Measurements from ENCODE around the gene EML4.
"Not testable (repeated sequence)": the region's sequence is repeated elsewhere in the genome, so short reads cannot be mapped to it uniquely, and the experiment has no call there.

EML4 gene

GRCh38 chr2:42170619-42171395, 1.7 kb downstream of the EML4 start:
- Mint-ChIP-seq H3K9me3 (no peaks in the 10 kb centered on the region), H3K4me3 (no peak overlapping the region), H3K27me3 (no peaks in the 10 kb centered on the region), H3K27ac (ENCODE audit: low read depth) (no peak overlapping the region), H3K36me3 (ENCODE audit: insufficient read depth) (peaks cover 8% of the 10 kb centered on the region), H3K4me1 (peaks cover 21% of the 10 kb centered on the region)
- DNase-seq (ENCODE audit: low spot score in 2 of 2) (no peak), ATAC-seq (replicated peaks; ENCODE audit: extremely low read depth, poor library complexity, severe bottlenecking) (no peak)

GRCh38 chr2:42171396-42171980, 2.3 kb downstream of the EML4 start:
- ATAC-seq (replicated peaks; ENCODE audit: extremely low read depth, poor library complexity, severe bottlenecking) (no peak), DNase-seq (ENCODE audit: low spot score in 2 of 2) (no peak)
- Mint-ChIP-seq H3K4me3 (no peak overlapping the region), H3K9me3 (no peaks in the 10 kb centered on the region), H3K27ac (ENCODE audit: low read depth) (no peak overlapping the region), H3K4me1 (peaks cover 27% of the 10 kb centered on the region), H3K36me3 (ENCODE audit: insufficient read depth) (peaks cover 12% of the 10 kb centered on the region), H3K27me3 (no peaks in the 10 kb centered on the region)

- H3K4me1 Mint-ChIP-seq, result peaks cover 30% of the 10 kb centered on the region
- no peak overlapping the region for H3K27ac Mint-ChIP-seq (ENCODE audit: low read depth)
- ATAC-seq (replicated peaks; ENCODE audit: extremely low read depth, poor library complexity, severe bottlenecking) (no peak), DNase-seq (ENCODE audit: low spot score in 2 of 2) (no peak)
- H3K27me3 Mint-ChIP-seq, result no peaks in the 10 kb centered on the region
- peaks cover 16% of the 10 kb centered on the region for H3K36me3 Mint-ChIP-seq (ENCODE audit: insufficient read depth)
- no peaks in the 10 kb centered on the region for H3K9me3 Mint-ChIP-seq
- no peak overlapping the region for H3K4me3 Mint-ChIP-seq
These were observed 2.9 kb downstream of the EML4 start for GRCh38 chr2:42172020-42172419.

- Mint-ChIP-seq H3K36me3 (ENCODE audit: insufficient read depth) (peaks cover 16% of the 10 kb centered on the region), H3K27me3 (no peaks in the 10 kb centered on the region), H3K4me1 (peaks cover 35% of the 10 kb centered on the region), H3K27ac (ENCODE audit: low read depth) (peak overlapping the region; percentile 71), H3K9me3 (no peaks in the 10 kb centered on the region), H3K4me3 (no peak overlapping the region)
- ATAC-seq (replicated peaks; ENCODE audit: extremely low read depth, poor library complexity, severe bottlenecking) (no peak), DNase-seq (ENCODE audit: low spot score in 2 of 2) (no peak)
These were observed 3.4 kb downstream of the EML4 start for GRCh38 chr2:42172566-42172965.

- not testable (repeated sequence) for ATAC-seq (replicated peaks; ENCODE audit: extremely low read depth, poor library complexity, severe bottlenecking); DNase-seq (ENCODE audit: low spot score in 2 of 2); H3K9me3 Mint-ChIP-seq; H3K27me3 Mint-ChIP-seq; H3K4me3 Mint-ChIP-seq
- Mint-ChIP-seq H3K36me3 (ENCODE audit: insufficient read depth) (peaks cover 16% of the 10 kb centered on the region), H3K4me1 (peaks cover 44% of the 10 kb centered on the region), H3K27ac (ENCODE audit: low read depth) (peak overlapping the region; percentile 71)
These were observed 4.3 kb downstream of the EML4 start for GRCh38 chr2:42173467-42173866.

GRCh38 chr2:42176992-42177738, 8.0 kb downstream of the EML4 start:
- no peaks in the 10 kb centered on the region for H3K9me3 Mint-ChIP-seq
- H3K27ac Mint-ChIP-seq (ENCODE audit: low read depth), result peak overlapping the region; percentile 84
- peaks cover 27% of the 10 kb centered on the region for H3K36me3 Mint-ChIP-seq (ENCODE audit: insufficient read depth)
- ATAC-seq (replicated peaks; ENCODE audit: extremely low read depth, poor library complexity, severe bottlenecking) (no peak), DNase-seq (ENCODE audit: low spot score in 2 of 2) (no peak)
- H3K4me3 Mint-ChIP-seq, result no peak overlapping the region
- H3K27me3 Mint-ChIP-seq, result no peaks in the 10 kb centered on the region
- H3K4me1 Mint-ChIP-seq, result peaks cover 71% of the 10 kb centered on the region

GRCh38 chr2:42178335-42178734, 9.2 kb downstream of the EML4 start:
- peaks cover 75% of the 10 kb centered on the region for H3K4me1 Mint-ChIP-seq

GRCh38 chr2:42180300-42180699, 11.1 kb downstream of the EML4 start:
- ATAC-seq (replicated peaks; ENCODE audit: extremely low read depth, poor library complexity, severe bottlenecking) (no peak), DNase-seq (ENCODE audit: low spot score in 2 of 2) (no peak)
- Mint-ChIP-seq H3K4me3 (no peak overlapping the region), H3K27me3 (no peaks in the 10 kb centered on the region), H3K36me3 (ENCODE audit: insufficient read depth) (peaks cover 27% of the 10 kb centered on the region), H3K27ac (ENCODE audit: low read depth) (no peak overlapping the region), H3K4me1 (peaks cover 82% of the 10 kb centered on the region), H3K9me3 (no peaks in the 10 kb centered on the region)

More at GRCh38 chr2:42178335-42178734, 9.2 kb downstream of the EML4 start:
- Mint-ChIP-seq H3K27ac (ENCODE audit: low read depth) (no peak overlapping the region), H3K27me3 (no peaks in the 10 kb centered on the region), H3K4me3 (no peak overlapping the region), H3K9me3 (no peaks in the 10 kb centered on the region), H3K36me3 (ENCODE audit: insufficient read depth) (peaks cover 30% of the 10 kb centered on the region)
- ATAC-seq (replicated peaks; ENCODE audit: extremely low read depth, poor library complexity, severe bottlenecking) (no peak), DNase-seq (ENCODE audit: low spot score in 2 of 2) (no peak)

GRCh38 chr2:42182654-42183308, 13.6 kb downstream of the EML4 start:
- no peak for ATAC-seq (replicated peaks; ENCODE audit: extremely low read depth, poor library complexity, severe bottlenecking)
- Mint-ChIP-seq H3K4me3 (peak overlapping the region; percentile 35), H3K4me1 (peaks cover 75% of the 10 kb centered on the region), H3K27ac (ENCODE audit: low read depth) (peak overlapping the region; percentile 62), H3K9me3 (no peaks in the 10 kb centered on the region), H3K27me3 (no peaks in the 10 kb centered on the region), H3K36me3 (ENCODE audit: insufficient read depth) (peaks cover 27% of the 10 kb centered on the region)
- DNase-seq (ENCODE audit: low spot score in 2 of 2), result no peak

GRCh38 chr2:42183775-42184174, 14.6 kb downstream of the EML4 start:
- ATAC-seq (replicated peaks; ENCODE audit: extremely low read depth, poor library complexity, severe bottlenecking) (peak; percentile 64), DNase-seq (ENCODE audit: low spot score in 2 of 2) (no peak)
- Mint-ChIP-seq H3K36me3 (ENCODE audit: insufficient read depth) (peaks cover 31% of the 10 kb centered on the region), H3K4me1 (peaks cover 70% of the 10 kb centered on the region), H3K4me3 (no peak overlapping the region), H3K9me3 (no peaks in the 10 kb centered on the region), H3K27ac (ENCODE audit: low read depth) (no peak overlapping the region), H3K27me3 (no peaks in the 10 kb centered on the region)

GRCh38 chr2:42184346-42184745, 15.2 kb downstream of the EML4 start:
- peak overlapping the region; percentile 4 for H3K4me3 Mint-ChIP-seq
- H3K27me3 Mint-ChIP-seq, result no peaks in the 10 kb centered on the region
- H3K9me3 Mint-ChIP-seq, result no peaks in the 10 kb centered on the region
- peaks cover 68% of the 10 kb centered on the region for H3K4me1 Mint-ChIP-seq
- ATAC-seq (replicated peaks; ENCODE audit: extremely low read depth, poor library complexity, severe bottlenecking) (no peak), DNase-seq (ENCODE audit: low spot score in 2 of 2) (no peak)
- peak overlapping the region; percentile 81 for H3K27ac Mint-ChIP-seq (ENCODE audit: low read depth)
- peaks cover 30% of the 10 kb centered on the region for H3K36me3 Mint-ChIP-seq (ENCODE audit: insufficient read depth)

GRCh38 chr2:42185220-42185921, 16.2 kb downstream of the EML4 start:
- DNase-seq (ENCODE audit: low spot score in 2 of 2) (no peak), ATAC-seq (replicated peaks; ENCODE audit: extremely low read depth, poor library complexity, severe bottlenecking) (no peak)
- H3K36me3 Mint-ChIP-seq (ENCODE audit: insufficient read depth), result peaks cover 30% of the 10 kb centered on the region
- H3K4me1 Mint-ChIP-seq, result peaks cover 64% of the 10 kb centered on the region
- no peak overlapping the region for H3K4me3 Mint-ChIP-seq
- no peaks in the 10 kb centered on the region for H3K27me3 Mint-ChIP-seq
- no peaks in the 10 kb centered on the region for H3K9me3 Mint-ChIP-seq
- peak overlapping the region; percentile 81 for H3K27ac Mint-ChIP-seq (ENCODE audit: low read depth)
